GM19351 (cell line): ENCODE results near the gene ERBIN.
"Not testable (repeated sequence)": the region's sequence is repeated elsewhere in the genome, so short reads cannot be mapped to it uniquely, and the experiment has no call there.

ENCODE experiments used
- ATAC-seq: cut with Tn5 transposase; IDR thresholded peaks from one replicate; pipeline ENCODE4 v1.9.1; 2021; ENCODE audit warnings: mild to moderate bottlenecking, moderate library complexity; ENCODE audit not compliant: unreplicated experiment

Gene ERBIN

GRCh38 chr5:65926276-65926783 is at the start of gene ERBIN:
Gene ERBIN, plus strand, starts transcription at chr5:65926575. Its CDS starts 66,144 bp downstream, at chr5:65992719.
- ATAC-seq, result peak; percentile 20

- no peak for ATAC-seq
Measured at GRCh38 chr5:65876970-65877369, 49.4 kb upstream of the ERBIN start.

- ATAC-seq, result not testable (repeated sequence)
Measured at GRCh38 chr5:65879668-65880256, 46.6 kb upstream of the ERBIN start.

GRCh38 chr5:65880496-65881072 is 45.8 kb upstream of the ERBIN start:
- no peak for ATAC-seq

GRCh38 chr5:65882278-65882677 is 44.1 kb upstream of the ERBIN start:
- ATAC-seq, result no peak

- no peak for ATAC-seq
Measured at GRCh38 chr5:65883461-65883860, 42.9 kb upstream of the ERBIN start.

GRCh38 chr5:65886387-65886786 is 40.0 kb upstream of the ERBIN start:
- no peak for ATAC-seq

GRCh38 chr5:65892024-65892423 is 34.4 kb upstream of the ERBIN start:
- ATAC-seq, result not testable (repeated sequence)

GRCh38 chr5:65892801-65893200 is 33.6 kb upstream of the ERBIN start:
- ATAC-seq, result no peak

- ATAC-seq, result no peak
Measured at GRCh38 chr5:65893749-65894430, 32.5 kb upstream of the ERBIN start.

GRCh38 chr5:65895891-65896290 is 30.5 kb upstream of the ERBIN start:
- ATAC-seq, result peak; percentile 50

GRCh38 chr5:65900746-65901145 is 25.6 kb upstream of the ERBIN start:
- no peak for ATAC-seq

GRCh38 chr5:65902104-65902503 is 24.3 kb upstream of the ERBIN start:
- no peak for ATAC-seq

- ATAC-seq, result no peak
Measured at GRCh38 chr5:65903581-65903980, 22.8 kb upstream of the ERBIN start.

GRCh38 chr5:65906256-65906655 is 20.1 kb upstream of the ERBIN start:
- no peak for ATAC-seq

GRCh38 chr5:65907135-65907534 is 19.2 kb upstream of the ERBIN start:
- no peak for ATAC-seq

- no peak for ATAC-seq
Measured at GRCh38 chr5:65910711-65911110, 15.7 kb upstream of the ERBIN start.

GRCh38 chr5:65912311-65912710 is 14.1 kb upstream of the ERBIN start:
- ATAC-seq, result no peak

- no peak for ATAC-seq
Measured at GRCh38 chr5:65913519-65913918, 12.9 kb upstream of the ERBIN start.

GRCh38 chr5:65914641-65915196 is 11.7 kb upstream of the ERBIN start:
- no peak for ATAC-seq

- ATAC-seq, result not testable (repeated sequence)
Measured at GRCh38 chr5:65915661-65916060, 10.7 kb upstream of the ERBIN start.

GRCh38 chr5:65916066-65916465 is 10.3 kb upstream of the ERBIN start:
- ATAC-seq, result no peak
